Mesothelial cell of epicardium (in vitro differentiated cells): ENCODE measurements around the gene TM9SF4. TPM values are rescaled to one million over a fixed set of nuclear protein-coding genes. Genes with fewer than 3 reads are reported as not detected.
A peak's percentile ranks its signal among the peaks of the same experiment; 100 is the strongest.

Experiments
- DNase-seq, 2 experiments: peaks; one replicate each; pipeline ENCODE4 v3.0.0; 2021; ENCODE audit warnings: low spot score in 2 of 2; ENCODE audit not compliant: unreplicated experiment in 2 of 2
- H3K27ac Mint-ChIP-seq: 2 replicates; pipeline ENCODE4 v1.8.0; 2021; ENCODE audit warnings: mixed read lengths
- H3K27me3 Mint-ChIP-seq: 2 replicates; pipeline ENCODE4 v1.8.0; 2021; ENCODE audit warnings: low read depth, mixed read lengths
- H3K36me3 Mint-ChIP-seq: 2 replicates; pipeline ENCODE4 v1.8.0; 2021; ENCODE audit warnings: mixed read lengths
- H3K4me1 Mint-ChIP-seq: 2 replicates; pipeline ENCODE4 v1.8.0; 2021; ENCODE audit warnings: mixed read lengths
- H3K4me3 Mint-ChIP-seq: 2 replicates; pipeline ENCODE4 v1.8.0; 2021; ENCODE audit warnings: mild to moderate bottlenecking, moderate library complexity, mixed read lengths
- H3K9me3 Mint-ChIP-seq: 2 replicates; pipeline ENCODE4 v1.8.0; 2021; ENCODE audit warnings: mixed read lengths
- total RNA-seq: library from RNA; stranded (reverse); gene quantifications from 3 replicates; pipeline ENCODE4 v1.2.1, GENCODE V29; 2021
- TF ChIP-seq, protein P1 (sequence below): fragments of 200-600 bp; sonication (generic); IDR thresholded peaks from one replicate; pipeline ENCODE4 v1.5.0; 2021; ENCODE audit warnings: antibody characterized with exemption; ENCODE audit not compliant: unreplicated experiment

Gene TM9SF4
- total RNA-seq, 1 donor from 2014 or later = 77.8 TPM

DNA sequence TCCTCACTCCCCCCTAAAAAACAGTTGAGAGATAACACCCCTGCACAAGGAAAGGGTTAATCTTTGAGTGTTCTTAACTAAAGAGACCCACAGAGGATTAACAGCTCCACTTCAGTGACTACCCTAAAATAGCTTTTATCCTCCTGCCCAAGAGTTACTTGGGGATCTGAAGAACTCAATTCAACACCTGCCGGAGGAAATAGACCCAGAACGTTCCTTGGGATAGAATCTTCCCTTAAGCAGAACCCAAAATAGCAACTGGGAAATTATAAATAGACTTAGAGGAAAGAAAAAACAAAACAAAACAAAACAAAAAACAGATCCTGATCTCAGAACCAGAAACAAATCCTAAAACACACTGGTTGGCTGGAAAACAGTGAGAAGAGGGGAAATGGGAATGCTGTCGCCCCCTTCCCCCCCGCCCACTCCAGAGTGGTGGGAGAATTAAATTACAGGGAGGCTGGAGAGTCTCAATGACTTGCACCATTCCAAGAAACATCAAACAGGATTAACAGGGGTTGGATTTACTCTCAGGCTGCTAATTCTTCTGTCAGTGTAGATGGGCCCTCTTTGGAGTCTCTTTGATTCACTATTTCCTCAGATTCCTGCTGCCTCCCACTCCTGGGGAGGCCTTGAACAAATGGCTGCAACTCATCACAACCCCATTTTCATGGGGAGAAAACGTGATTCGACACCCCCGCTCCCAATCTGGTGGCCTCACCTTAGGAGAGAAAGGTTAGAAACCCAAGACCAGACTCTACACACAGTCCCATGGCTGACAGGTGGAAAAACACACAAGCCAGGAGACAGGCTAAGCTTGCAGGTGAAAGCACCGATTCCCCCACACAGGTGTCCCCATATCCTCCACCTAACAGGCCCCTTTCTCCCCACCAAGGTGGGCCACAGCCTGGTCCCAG, 96.6 kb downstream of the TM9SF4 start:
- Mint-ChIP-seq H3K36me3 (peaks cover 4% of the 10 kb centered on the region), H3K4me1 (peaks cover 60% of the 10 kb centered on the region)
- DNase-seq = no peak

DNA sequence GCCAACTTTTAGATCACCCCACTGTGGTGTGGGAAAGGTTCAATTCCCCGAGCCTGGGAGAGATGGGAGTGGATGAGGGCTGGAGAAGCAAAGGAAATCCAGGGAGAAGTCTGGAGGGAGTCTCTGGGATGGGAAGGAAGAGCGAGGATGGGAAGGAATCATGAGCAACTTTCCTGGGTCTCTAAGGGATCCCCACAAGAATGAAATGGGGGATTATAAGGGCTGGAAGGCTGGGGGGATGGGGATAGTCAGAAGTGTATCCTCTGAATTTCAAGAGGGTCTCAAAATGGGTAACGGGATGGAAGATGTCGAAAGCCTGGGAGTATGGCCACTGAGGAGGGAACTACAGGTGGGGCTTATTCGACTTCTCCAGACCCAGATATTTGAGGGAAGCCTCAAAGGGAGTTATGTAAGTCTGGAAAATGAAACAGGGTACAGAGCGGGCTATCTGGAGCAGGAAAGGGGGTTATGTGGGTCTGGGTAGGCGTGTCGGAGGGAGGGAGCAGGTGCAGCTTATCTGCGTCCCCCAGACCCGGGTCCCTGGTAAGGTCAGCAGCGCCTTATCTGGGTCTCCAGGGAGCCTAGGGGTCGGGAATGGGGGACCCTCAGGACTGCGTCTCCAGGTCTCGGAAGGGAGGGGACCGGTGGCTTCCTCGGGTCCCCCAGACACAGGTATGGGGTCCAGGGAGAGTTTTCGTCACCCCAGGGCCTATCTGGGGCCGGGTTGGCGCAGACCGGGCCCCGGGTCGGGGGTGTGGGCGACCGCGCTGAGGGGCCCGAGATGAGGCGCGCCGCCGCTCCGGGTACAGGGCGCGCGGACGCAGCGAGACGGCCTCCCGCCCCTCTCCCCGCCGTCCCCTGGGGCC, 97.5 kb downstream of the TM9SF4 start:
- Mint-ChIP-seq H3K9me3 (no peaks in the 10 kb centered on the region), H3K4me1 (peaks cover 60% of the 10 kb centered on the region), H3K4me3 (peak overlapping the region; percentile 96), H3K36me3 (peaks cover 6% of the 10 kb centered on the region), H3K27ac (peak overlapping the region; percentile 91), H3K27me3 (no peaks in the 10 kb centered on the region)
- DNase-seq = no peak
- TF ChIP-seq, protein P1, sequence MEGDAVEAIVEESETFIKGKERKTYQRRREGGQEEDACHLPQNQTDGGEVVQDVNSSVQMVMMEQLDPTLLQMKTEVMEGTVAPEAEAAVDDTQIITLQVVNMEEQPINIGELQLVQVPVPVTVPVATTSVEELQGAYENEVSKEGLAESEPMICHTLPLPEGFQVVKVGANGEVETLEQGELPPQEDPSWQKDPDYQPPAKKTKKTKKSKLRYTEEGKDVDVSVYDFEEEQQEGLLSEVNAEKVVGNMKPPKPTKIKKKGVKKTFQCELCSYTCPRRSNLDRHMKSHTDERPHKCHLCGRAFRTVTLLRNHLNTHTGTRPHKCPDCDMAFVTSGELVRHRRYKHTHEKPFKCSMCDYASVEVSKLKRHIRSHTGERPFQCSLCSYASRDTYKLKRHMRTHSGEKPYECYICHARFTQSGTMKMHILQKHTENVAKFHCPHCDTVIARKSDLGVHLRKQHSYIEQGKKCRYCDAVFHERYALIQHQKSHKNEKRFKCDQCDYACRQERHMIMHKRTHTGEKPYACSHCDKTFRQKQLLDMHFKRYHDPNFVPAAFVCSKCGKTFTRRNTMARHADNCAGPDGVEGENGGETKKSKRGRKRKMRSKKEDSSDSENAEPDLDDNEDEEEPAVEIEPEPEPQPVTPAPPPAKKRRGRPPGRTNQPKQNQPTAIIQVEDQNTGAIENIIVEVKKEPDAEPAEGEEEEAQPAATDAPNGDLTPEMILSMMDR = no peak

More for the DNA sequence above, 96.6 kb downstream of the TM9SF4 start:
- Mint-ChIP-seq H3K4me3 (peak overlapping the region; percentile 96), H3K27ac (peak overlapping the region; percentile 91), H3K9me3 (no peaks in the 10 kb centered on the region), H3K27me3 (no peaks in the 10 kb centered on the region)
- TF ChIP-seq, protein P1 = no peak

DNA sequence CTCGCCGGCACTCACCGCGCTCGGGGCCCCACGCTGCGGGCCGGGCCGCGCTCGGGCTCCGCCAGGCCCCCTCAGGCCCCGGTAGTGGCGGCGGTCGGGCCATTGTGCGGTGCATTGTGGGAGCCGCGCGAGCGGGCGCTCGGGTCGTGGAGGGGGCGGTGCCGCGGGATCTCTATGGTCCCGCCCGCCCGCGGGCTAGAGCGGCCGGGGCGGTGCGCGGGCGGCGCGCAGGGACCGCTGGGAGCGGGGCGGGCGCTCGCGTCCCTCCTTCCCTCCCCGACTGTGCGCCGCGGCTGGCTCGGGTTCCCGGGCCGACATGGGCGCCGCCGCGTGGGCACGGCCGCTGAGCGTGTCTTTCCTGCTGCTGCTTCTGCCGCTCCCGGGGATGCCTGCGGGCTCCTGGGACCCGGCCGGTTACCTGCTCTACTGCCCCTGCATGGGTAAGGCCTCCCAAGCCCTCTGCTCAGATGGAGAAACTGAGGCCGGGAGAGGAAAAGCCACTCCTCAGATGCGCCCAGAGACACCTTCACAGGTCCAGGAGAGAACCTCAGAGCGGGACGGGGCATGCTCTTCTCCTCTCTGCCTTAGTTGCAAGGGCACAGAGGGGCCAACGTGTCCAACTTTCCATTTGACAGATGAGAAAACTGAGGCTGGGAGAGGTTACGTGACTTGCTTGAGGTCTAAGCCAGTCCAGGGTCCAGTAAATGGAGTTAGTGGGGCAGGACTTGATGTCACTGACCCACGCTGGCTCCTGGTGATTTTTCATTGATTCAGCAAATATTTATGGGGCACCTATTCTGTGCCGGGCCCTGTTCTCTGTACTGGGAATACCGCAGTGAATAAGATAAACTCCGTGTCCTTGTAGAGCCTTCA, 98.3 kb downstream of the TM9SF4 start, which contains the start of the genes PLAGL2 and POFUT1:
Gene PLAGL2 (minus strand): TSS at position 118 of the 873 bp plus-strand sequence. CDS start 5,565 bp downstream, outside the sequence.
Gene POFUT1 (plus strand): TSS at position 255 of the 873 bp plus-strand sequence. CDS start 62 bp downstream, at position 317.
- peak; percentile 82 to 89 for DNase-seq
- Mint-ChIP-seq H3K4me3 (peak within 1 kb of the TSS; percentile 96), H3K27ac (peak within 1 kb of the TSS; percentile 91), H3K36me3 (peaks cover 8% of the 10 kb centered on the region), H3K4me1 (peaks cover 57% of the 10 kb centered on the region), H3K9me3 (no peaks in the 10 kb centered on the region), H3K27me3 (no peaks in the 10 kb centered on the region)
- TF ChIP-seq, protein P1 = no peak

DNA sequence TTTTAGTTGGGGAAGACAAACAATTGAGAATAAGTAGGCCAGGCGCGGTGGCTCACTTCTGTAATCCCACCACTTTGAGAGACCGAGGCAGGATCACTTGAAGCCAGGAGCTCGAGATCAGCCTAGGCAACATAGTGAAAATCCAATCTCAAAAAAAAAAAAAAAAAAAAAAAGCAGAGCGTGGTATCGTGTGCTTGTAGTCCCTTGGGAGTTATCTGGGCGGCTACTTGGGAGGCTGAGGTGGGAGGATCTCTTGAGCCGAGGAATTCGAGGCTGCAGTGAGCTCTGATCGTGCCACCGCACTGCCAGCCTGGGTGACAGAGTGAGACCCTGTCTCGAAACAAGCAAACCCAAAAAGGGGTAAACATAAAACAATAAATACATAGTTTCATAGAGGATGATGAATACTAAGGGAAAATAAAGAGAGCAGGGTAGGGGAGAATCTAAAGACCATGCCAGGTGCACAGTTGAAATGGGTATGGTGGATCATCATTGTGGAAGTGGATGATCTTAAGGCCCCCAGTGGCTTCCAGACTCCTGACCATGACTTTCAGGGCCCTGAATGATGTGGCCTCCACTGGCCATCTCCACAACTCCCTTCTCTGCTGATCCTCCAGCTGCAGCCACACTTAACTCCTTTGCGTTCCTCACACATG, 99.1 kb downstream of the TM9SF4 start:
- Mint-ChIP-seq H3K36me3 (peaks cover 8% of the 10 kb centered on the region), H3K4me1 (peaks cover 49% of the 10 kb centered on the region), H3K27me3 (no peaks in the 10 kb centered on the region), H3K9me3 (no peaks in the 10 kb centered on the region), H3K27ac (peak overlapping the region; percentile 77), H3K4me3 (peak overlapping the region; percentile 86)
- DNase-seq = no peak
- TF ChIP-seq, protein P1 = no peak
